ENCODE data around the gene CFAP20DC.

DNA sequence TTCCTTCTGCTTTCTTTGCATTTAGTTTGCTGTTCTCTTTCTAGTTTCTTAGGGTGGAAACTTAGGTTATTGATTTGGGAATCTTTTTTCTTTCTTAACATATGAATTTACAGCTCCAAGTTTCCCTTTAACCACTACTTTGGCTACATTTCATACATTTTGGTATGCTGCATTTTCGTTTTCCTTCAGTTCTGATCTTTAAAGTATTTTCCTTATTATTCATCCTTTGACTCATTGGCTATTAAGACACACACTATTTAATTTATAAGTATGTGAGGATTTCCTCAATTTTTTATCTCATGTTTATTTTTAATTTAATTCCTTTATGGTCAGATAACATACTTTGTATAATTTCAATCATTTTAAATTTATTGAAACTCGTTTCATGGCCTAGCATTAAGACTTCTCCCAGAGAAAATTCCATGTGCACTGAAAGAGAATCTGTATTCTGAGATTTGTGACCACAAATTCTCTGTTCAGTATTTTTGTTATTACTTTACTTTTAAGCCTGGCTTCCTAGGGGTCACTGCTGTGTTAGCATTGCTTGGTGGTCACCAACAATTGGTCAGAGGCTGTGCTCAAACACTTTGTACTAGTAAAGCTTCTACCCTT is 87.7 kb downstream of the CFAP20DC start:
- TF ChIP-seq EZH2phosphoT487 (IDR thresholded peaks at IDR 0.05; ENCODE audit: borderline replicate concordance, low read length) = no peak
- no peak for TF ChIP-seq CTCF (IDR thresholded peaks at IDR 0.05; ENCODE audit: low read depth, low read length, poor library complexity, severe bottlenecking)
